IPS DF 4.7 (cell line): Measurements from ENCODE around the gene P2RY11.

Experiments
- DNase-seq: peaks from one replicate; pipeline ENCODE4 v3.0.0-alpha.2; 2013; ENCODE audit warnings: low spot score; ENCODE audit errors: extremely low read depth

Gene P2RY11

DNA sequence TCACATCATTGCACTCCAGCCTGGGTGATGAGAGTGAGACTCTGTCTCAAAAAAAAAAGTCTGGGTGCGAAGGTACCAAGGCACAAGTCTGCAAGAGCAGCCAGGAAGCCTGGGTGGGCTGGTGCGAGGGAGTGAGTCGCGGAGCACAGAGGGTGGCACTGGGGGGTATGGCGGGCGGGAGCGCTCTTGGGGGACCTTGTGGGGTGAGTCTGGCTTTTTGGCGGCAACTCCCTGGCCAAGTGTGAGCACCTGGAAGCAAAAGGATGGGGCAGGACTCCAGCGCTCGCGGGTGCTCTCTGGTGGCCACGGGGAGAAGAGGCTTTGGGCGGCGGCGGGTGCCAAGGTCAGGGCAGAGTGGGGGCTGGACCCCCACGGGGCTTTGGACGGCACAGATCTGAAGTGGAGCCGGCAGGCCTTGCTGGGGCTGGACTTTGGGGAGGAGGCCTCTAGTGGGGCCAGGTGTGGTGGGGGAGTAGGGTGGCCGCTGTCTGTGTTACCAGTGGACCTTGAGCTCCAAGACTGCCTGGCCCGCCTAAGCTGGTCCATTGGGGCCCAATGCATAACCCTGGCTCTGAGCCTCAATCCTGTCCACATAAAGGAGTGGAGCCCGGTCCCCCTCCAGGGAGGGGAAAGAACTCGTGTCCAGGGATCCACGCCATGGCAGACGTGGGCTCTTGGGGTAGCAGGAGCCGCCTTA is 1.6 kb downstream of the P2RY11 start:
- no peak for DNase-seq

DNA sequence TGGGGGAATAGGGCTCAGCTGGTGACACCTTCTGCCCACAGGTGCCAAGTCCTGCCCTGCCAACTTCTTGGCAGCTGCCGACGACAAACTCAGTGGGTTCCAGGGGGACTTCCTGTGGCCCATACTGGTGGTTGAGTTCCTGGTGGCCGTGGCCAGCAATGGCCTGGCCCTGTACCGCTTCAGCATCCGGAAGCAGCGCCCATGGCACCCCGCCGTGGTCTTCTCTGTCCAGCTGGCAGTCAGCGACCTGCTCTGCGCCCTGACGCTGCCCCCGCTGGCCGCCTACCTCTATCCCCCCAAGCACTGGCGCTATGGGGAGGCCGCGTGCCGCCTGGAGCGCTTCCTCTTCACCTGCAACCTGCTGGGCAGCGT is 2.1 kb downstream of the P2RY11 start:
- DNase-seq, result no peak

DNA sequence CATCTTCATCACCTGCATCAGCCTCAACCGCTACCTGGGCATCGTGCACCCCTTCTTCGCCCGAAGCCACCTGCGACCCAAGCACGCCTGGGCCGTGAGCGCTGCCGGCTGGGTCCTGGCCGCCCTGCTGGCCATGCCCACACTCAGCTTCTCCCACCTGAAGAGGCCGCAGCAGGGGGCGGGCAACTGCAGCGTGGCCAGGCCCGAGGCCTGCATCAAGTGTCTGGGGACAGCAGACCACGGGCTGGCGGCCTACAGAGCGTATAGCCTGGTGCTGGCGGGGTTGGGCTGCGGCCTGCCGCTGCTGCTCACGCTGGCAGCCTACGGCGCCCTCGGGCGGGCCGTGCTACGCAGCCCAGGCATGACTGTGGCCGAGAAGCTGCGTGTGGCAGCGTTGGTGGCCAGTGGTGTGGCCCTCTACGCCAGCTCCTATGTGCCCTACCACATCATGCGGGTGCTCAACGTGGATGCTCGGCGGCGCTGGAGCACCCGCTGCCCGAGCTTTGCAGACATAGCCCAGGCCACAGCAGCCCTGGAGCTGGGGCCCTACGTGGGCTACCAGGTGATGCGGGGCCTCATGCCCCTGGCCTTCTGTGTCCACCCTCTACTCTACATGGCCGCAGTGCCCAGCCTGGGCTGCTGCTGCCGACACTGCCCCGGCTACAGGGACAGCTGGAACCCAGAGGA is 2.6 kb downstream of the P2RY11 start:
- no peak for DNase-seq

DNA sequence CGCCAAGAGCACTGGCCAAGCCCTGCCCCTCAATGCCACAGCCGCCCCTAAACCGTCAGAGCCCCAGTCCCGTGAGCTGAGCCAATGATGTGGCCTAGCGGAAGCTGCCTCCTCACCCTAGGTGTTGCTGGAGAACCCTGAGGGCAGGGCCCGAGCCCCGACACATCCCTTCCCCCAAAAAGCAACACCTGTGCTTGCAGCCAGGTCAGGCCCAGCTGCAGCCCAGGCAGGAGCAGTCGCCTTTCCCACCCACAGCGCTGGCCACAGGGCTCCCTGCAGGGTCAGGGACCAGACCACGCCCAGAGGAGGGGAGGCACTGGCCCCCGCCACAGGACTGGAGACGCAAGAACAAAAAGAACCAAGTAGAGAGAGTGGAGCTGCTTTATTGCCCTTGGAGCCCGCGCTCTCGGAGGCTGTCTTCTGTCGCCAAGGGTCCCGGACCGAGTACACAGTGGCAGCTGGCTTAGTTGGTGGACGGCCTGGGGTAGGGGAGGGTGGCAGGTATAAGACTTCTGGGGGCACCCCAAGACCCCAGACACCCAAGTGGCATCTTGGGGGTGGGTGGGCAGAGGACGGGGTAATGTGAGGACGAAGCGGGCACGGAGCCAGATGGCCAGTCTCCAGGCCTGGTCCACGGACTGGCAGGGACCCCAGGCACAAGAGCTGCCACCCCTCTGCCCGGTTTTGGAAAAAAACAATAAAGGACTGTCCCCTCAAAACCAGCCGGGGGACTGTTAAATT is 3.3 kb downstream of the P2RY11 start:
- DNase-seq, result no peak

DNA sequence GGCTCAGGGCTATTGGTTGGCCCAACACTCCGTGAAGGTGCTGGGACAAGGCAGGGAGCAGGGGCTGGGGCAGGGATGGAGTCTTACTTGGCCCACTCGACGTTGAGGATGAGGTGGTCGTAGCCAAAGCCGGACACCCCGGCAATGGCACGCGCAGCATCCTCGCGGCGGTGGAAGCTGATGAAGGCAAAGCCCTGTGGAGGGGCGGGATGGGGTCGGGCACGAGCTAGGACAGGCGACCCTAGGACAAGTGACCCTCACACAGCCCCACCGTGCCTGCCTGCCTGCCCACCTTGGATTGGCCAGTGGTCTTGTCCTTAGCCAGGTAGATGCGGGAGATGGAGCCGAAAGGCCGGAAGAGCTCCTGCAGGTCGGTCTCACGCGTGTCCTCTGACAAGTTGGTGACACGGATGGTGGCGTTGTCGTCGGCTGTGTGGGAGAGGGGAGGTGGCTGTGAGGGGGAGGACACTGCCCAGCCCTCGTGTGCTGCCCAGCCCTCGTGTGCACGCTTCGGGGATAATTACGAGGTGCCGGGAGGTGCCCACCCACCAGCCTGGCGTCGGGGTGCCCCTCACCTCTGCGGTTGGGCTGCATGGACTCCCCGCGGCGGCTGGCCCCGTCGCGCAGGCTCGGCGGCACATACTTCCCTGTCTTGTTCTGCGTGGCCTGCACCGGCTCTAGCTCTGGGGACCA is 4.0 kb downstream of the P2RY11 start:
- no peak for DNase-seq

DNA sequence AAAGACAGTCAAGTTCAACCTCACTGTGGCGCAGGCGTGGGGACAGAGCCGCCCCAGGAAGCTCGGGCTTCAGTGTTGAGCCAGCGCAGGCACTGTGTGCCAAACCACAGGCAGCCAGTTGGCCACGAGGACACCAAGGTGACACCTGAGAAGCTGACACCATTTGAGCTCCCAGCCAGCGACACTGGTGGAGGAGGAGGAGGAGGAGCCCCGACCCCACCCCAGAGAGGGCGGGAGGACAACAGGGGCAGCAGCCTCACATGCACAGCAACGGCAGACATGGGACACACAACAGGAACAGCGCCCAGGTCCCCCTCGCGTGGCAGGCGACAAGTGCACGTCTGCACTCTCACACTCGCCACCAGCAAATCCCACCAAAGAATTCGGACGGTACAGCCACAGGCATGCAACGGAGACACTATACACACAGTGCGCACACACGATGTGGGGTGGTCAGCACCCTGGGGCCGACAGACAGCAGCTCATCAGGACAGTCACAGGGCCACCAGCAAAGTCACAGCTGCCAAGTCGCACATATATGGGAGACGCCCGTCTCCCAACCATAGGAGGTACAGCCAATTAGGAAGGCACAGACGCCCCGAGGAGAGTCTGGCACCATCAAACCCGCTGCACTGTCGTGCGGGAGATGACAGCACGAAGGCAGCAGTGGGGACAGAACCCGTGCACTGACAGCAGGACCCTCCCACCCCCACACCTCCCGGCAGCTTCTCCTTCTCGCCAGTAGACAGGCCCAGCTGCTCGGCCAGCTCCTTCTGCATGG is 4.8 kb downstream of the P2RY11 start:
- DNase-seq, result no peak

DNA sequence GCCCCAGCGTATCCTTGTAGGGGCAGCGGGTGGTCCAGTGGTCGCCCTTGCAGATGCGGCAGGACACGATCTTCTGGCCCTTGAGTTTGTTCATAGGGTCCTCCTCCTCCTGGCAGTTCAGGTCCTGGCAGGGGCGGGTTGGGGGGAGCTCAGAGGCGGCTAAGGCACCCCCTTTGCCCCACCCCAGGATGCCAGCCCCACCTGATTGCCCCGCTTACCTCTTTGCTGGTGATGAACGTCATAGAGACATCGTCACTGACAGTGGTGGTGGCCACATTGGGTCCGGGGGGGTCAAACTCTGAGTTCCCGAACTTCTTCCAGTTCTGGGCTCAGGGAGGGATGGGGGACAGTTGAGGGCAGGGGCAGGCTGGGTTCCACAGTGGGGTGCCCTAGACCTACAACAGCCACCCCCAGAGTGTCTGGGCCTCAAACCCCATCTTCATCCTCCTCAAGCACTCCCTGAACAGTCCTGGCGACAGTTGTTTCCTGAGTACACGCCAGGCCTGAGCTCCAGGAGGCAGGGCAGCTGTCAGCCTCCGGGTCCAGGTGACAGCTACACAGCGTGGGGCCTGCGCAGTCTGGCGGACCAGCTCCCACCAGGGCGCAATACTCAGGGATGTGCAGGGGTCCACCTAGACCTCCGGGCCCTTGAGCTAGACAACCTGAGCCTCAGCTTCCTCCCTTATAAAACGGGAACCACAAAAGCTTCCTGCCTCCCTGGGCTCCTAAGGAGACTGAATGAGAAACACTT is 5.5 kb downstream of the P2RY11 start:
- no peak for DNase-seq

DNA sequence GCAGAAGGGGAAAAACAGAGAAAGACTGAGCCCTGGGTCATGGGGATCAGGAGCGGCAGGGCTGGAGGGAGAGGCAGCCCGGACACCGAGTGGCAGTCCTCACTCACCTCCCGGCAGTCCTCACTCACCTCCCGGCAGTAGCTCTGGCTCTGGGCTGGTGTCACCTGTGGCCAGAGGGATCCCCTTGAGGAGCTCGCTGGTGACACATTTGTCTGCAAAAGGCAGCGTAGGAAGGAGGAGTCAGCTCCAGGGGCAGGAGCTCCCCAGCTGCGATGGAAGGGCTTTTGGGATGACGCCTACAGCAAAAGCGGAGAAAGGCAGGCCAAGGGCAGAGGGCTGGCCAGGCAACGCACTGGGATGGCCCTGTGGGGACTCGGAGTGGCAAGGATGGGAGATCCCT is 7.5 kb downstream of the P2RY11 start:
- no peak for DNase-seq

DNA sequence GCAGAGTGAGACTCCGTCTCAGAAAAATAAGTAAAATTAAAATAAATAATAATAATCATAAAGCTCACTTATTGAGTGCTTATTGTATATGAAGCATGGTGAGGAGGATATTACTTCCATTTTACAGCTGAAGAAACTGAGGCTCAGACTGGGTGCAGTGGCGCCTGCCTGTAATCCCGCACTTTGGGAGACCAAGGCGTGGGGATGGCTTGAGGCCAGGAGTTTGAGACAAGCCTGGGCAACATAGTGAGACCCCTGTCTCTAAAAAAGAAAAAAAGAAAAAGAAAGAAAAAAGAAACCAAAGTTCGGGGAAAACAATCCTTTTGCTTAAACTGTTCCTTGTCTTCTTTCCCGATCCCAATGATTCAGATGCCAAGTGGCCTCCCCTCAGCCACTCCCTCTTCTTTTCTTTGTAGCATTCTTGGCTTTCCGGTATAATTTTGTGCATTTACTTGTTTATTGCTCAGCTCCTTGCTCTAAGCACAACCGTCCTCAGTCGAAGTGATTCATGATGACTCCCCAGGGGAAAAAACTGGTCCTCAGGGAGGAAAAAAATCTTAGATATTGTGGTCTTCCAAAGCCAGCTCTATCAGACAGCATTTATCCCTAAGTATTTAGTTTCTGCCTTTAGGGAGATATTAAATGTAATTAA is 9.2 kb downstream of the P2RY11 start:
- DNase-seq, result no peak

DNA sequence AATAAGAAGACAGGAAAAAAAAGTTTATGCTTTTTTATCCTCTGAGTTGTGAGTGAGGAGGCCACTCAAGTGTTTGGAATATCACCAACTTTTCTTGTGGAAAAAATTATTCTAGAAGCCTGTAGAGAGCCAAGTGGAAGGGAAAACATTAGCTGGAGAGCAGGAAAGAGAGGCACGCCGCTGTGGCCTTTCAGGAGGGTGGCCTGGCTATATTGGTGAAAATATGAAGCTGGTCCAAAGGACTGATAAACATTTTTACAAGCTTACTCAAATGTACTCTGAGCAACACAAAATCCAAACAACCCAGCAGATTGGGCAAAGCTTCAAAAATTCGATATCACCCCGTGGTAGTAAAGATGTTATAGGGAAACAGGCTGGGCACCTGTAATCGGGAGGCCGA is 10.6 kb downstream of the P2RY11 start:
- no peak for DNase-seq

DNA sequence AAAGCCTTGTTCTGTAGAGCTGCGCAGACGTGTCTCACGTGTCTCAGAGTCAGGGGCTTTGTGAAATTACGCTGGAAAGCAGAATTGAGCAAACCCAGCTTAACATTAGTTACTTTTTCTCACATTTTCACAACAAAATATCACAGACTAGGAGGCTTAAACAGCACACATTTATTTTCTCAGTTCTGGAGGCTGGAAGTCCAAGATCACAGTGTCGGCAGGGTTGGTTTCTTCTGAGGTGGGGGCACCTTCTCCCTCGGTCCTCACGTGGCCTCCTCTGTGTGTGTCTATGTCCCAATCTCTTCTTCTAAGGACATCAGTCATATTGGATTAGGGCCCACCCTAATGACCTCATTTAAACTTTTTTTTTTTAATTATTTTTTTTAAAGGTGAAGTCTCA is 12.9 kb downstream of the P2RY11 start:
- no peak for DNase-seq

DNA sequence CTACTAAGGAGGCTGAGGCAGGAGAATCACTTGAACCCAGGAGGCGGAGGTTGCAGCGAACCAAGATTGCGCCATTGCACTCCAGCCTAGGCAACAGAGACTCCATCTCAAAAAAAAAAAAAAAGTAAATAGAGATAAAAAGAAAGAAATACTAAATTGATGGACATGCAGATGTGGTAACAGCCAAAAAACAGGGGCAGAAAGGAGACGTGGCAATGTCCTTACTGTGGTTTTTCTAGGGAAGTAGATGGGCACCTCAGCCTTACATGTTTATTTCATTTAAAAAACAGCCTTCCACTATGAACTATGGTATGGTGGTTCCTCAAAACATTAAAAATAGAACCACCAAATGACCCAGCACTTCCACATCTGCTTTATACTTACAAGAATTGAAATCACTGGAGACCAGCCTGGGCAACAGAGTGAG is 14.7 kb downstream of the P2RY11 start:
- DNase-seq, result no peak

DNA sequence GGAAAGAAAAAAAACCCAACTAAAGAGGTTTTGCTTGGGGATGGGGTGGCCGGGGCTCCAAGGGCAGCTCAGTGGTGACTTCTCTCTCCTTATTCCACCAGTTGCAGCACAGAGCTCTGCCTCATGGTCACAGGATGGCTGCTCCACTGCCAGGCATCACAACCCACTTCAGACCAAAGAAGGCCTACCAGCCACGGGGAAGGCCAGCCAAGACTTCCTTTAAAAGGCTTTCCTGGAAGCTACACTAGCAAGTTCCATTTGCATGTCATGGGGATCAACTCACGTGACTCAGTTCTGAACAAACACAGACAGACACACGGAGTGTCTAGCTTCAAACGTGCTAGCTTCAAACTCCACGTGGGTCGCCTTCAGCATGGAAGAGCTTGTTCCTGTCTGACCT is 21.4 kb downstream of the P2RY11 start:
- no peak for DNase-seq

DNA sequence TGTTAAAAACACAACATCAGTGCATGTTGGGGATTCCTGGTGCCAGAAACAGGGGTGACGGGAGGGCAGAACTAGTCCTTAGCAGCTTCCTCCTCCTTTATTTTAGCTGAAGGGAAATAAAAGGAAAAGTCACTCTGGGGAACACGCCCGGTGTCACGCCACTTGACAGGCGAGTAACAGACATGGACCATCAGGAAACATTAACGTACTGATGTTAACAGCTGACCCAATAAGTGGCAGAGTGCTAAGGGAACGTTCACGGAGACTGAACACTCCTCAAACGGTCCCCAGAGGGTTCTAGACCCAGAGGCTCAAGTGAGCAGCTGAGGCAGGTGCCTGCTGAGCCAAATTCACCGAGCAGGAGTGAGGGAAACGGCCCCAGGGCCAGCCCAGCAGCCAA is 22.1 kb downstream of the P2RY11 start:
- DNase-seq, result no peak

DNA sequence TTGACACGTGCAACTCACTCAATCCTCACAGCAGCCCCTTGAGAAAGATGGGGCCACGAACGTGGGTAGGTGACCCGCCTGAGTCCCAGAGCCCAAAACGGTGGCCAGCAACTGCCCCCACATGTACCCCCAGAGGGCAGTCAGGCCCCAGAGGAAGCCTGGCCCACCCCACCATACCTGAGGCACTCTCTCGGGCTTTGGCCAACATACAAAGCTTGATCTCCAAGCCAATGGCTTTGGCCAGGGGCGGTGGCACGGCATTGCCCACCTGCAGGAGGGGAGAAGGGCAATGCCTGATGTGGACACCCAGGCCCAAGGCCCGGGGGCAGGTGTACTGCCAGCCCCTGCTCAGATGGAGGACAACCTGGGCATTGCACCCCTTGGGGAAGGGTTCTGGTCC is 22.5 kb downstream of the P2RY11 start:
- no peak for DNase-seq

DNA sequence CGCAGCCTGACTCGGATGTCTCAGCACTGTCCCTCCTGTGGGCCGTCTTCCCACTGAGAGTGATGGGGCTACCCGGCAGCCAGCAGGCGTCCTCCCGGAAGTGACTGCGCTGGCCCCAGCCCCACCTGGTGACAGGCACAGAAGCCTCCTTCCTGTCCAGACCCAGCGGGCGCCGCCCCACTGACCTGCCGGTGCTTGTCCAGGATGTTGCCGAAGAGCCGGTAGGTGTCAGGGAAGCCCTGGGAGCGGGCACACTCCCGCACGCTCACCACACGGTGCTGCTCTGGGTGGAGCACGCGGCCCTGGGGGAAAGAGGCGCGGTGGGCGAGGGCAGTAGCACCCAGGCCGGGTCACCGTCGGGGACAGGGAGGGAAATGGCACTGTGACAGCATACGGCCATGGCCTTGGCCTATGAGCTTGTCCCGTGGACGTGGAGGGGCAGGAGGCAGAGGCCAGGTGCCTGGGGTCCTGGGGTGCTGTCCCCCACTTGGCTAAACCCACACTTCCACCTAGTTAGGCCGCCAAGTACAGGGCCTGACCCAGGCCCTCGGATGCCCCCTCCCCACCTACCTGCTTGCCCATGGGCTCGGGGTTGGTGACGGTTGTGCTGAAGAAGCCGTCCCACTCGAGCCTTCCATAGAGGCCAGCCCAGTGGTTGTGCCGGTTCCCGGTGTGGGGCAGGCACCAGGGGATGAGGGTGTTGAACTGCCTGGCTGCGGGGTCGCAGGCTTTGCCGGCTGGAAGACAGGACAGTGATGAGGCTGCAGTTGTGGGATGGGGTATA is 24.2 kb downstream of the P2RY11 start:
- DNase-seq, result no peak

DNA sequence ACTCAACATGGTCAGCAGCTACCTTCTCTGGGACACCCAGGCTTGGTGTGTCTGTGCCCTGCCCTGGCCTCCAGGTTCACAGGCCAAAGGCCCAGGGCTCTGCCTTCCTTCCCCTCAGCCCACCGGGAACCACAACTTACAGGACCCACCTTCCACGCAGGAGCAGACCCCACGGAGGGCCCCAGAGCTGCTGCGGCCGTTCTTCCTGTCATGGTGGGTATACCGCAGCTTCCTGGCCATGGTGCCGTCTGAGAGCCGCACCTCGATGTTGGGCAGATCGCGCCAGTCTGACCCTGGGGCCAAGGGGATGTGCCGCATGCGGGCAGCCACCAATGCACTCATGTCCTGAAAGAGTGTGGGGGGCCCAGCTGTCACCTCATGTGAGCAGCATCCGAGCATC is 25.4 kb downstream of the P2RY11 start:
- no peak for DNase-seq

DNA sequence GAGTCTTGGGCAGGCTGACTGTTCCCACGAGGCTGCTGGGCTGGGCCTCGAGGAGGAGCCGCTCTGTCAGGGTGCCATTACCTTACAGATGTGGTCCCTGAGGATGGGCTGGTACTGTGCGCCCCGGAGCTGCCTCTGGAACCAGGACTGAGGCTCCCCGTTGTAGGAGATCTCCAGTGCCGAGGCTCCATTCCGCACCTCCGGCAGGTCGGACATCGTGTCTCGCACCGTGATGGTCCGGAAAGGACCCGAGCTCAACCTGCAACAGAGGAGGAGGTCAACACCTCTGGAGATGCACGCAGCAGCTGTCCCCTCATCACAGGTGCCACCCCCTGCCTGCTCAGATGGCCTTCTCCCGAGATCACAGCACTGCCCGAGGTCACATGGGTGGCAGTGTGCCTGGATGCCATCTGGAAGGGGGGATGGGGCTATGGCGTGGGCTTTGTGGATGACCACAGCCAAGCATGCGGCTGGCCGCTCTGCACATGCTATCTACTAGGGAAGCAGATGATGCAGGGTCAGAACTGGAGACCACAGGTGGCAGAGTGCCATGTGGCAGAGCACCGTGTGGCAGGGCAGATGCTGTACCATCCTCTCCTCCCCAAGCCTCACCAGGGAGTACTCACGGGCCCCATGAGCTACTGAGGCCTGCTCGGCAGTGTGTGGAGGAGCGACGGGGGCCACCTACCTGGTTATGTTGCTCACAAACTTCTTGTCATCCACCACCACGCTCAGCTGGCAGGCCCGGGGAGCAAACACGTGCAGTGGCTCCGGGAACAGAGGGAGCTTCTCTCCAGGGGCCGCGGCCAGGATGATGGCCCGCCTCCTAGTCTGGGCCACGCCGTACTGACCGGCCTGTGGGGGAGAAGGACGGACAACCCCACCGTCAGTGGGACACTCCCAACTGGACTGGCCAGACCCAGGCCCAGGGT is 26.5 kb downstream of the P2RY11 start:
- no peak for DNase-seq
